Lower lobe of right lung (tissue), 2 donors: Measurements from ENCODE around the gene SCAI. TPM values are rescaled to one million over a fixed set of nuclear protein-coding genes. Genes with fewer than 3 reads are reported as not detected.

Experiments
- ATAC-seq, 2 donors: fragments of 200-7000 bp; cut with Tn5 transposase; one replicate each; pipeline ENCODE4 v1.9.1; 2020 to 2022; ENCODE audit warnings: mild to moderate bottlenecking in 2 of 2, moderate library complexity in 2 of 2
- DNase-seq: peaks from one replicate; pipeline ENCODE4 v3.0.0-alpha.2; 2020
- H3K27ac ChIP-seq: fragments of 200-600 bp; one replicate; pipeline ENCODE4 v1.8.0; 2022
- H3K27me3 ChIP-seq: fragments of 200-600 bp; one replicate; pipeline ENCODE4 v1.8.0; 2022; ENCODE audit warnings: low read depth
- H3K36me3 ChIP-seq: fragments of 200-600 bp; one replicate; pipeline ENCODE4 v1.8.0; 2022; ENCODE audit warnings: mild to moderate bottlenecking
- H3K4me1 ChIP-seq: fragments of 200-600 bp; one replicate; pipeline ENCODE4 v1.8.0; 2022
- H3K4me3 ChIP-seq: fragments of 200-600 bp; one replicate; pipeline ENCODE4 v1.8.0; 2022; ENCODE audit warnings: mild to moderate bottlenecking
- H3K9me3 ChIP-seq: fragments of 200-600 bp; one replicate; pipeline ENCODE4 v1.8.0; 2022
- CTCF ChIP-seq: fragments of 200-600 bp; IDR thresholded peaks from one replicate; pipeline ENCODE4 v1.8.0; 2022; ENCODE audit warnings: antibody characterized with exemption, mild to moderate bottlenecking
- intact Hi-C: fragments of 100-400 bp; cut with DNase I; formaldehyde crosslinking; loops from one replicate; pipeline ENCODE4 v1.11.0; 2022
- total RNA-seq: library from RNA; stranded (reverse); fragmentation: NEBNext Ultra II Directional; extraction: Animal tissue kit (Norgen Biotek cat#: 25700); gene quantifications from one replicate; pipeline ENCODE4 v1.2.1, GENCODE V29; 2021
- donor health status: DM: no; HTN: yes; CAD: no; lungs with severe emphysema.

SCAI gene
- total RNA-seq, 1 donor from 2014 or later, result 22.3 TPM

- Histone ChIP-seq H3K27ac (no peak overlapping the region), H3K4me1 (no peaks in the 10 kb centered on the region), H3K4me3 (no peak overlapping the region), H3K36me3 (peaks cover 86% of the 10 kb centered on the region), H3K9me3 (no peaks in the 10 kb centered on the region), H3K27me3 (no peaks in the 10 kb centered on the region)
- peak; percentile 16 for TF ChIP-seq CTCF
- no peak for ATAC-seq
- no peak for DNase-seq
- intact Hi-C loops, result no loop called here
These were observed 248.6 kb downstream of the SCAI start for GRCh38 chr9:124894741-124895170.

- DNase-seq, result no peak
- ATAC-seq, result no peak
- Histone ChIP-seq H3K27me3 (no peaks in the 10 kb centered on the region), H3K4me1 (no peaks in the 10 kb centered on the region), H3K4me3 (no peak overlapping the region), H3K9me3 (no peaks in the 10 kb centered on the region), H3K27ac (no peak overlapping the region), H3K36me3 (peaks cover 86% of the 10 kb centered on the region)
- intact Hi-C loops, result no loop called here
- no peak for TF ChIP-seq CTCF
These were observed 249.1 kb downstream of the SCAI start for GRCh38 chr9:124894035-124894740.

Other genes starting within 250 kb of the SCAI start
- gene GOLGA1, start 202.4 kb downstream of the SCAI start, total RNA-seq, result 24.6 TPM
- 44.7 TPM for gene PPP6C, start 46.3 kb upstream of the SCAI start, total RNA-seq
- gene RABEPK, start 57.0 kb upstream of the SCAI start, total RNA-seq, result 12.3 TPM
- 201 TPM for gene HSPA5, start 97.8 kb upstream of the SCAI start, total RNA-seq
- gene GAPVD1, start 118.3 kb upstream of the SCAI start, total RNA-seq, result 70.6 TPM